Activated CD8-positive, alpha-beta memory T cell treated with anti-CD3 and anti-CD28 coated beads for 48 hours (primary cell): ENCODE measurements around the gene CHPF.
A peak's percentile ranks its signal among the peaks of the same experiment; 100 is the strongest.

Experiments
- DNase-seq, 3 experiments: peaks; one replicate each; pipeline ENCODE4 v3.0.0-alpha.2; 2020; ENCODE audit warnings: low read depth in 2 of 3, low spot score in 2 of 3

Gene CHPF

DNA sequence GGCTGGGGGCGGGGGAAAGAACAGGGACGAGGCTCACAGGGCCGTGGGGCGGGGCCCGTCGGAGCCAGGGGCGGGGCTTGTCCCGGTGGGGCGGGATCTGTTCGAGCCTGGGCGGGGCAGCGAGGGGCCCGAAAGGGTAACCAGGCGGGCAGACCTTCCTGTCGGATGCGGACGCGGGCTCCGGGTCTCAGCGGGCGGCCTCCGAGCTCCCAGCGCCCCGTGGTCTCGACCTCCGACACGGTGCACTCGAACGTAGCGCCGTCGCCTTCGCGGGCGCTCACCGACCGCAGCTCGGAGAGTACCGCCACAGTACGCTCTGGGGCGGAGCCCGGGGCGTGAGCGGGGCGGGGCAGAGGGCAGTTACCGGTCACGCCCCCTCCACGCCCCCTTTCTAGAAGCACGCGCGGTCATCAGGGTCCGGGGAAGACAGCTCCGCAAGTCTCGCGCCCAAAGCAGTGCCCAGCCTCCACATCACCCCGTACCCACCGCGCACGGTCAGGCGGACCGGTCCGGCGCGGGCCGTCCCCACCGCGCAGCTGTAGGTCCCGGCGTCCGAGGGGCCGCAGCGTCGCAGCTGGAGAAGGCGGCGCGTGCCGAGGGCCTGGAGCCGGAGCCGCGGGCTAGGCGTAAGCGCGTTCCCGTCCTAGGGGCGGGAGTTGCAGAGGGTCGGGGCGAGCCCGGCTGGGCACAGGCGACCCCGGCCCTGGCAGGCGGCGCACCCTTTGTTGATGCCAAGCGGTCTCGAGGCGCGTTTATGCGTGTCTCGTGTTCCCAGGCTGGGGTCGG is 9.0 kb upstream of the CHPF start:
- peak; percentile 60 to 70 (median 60) for DNase-seq

DNA sequence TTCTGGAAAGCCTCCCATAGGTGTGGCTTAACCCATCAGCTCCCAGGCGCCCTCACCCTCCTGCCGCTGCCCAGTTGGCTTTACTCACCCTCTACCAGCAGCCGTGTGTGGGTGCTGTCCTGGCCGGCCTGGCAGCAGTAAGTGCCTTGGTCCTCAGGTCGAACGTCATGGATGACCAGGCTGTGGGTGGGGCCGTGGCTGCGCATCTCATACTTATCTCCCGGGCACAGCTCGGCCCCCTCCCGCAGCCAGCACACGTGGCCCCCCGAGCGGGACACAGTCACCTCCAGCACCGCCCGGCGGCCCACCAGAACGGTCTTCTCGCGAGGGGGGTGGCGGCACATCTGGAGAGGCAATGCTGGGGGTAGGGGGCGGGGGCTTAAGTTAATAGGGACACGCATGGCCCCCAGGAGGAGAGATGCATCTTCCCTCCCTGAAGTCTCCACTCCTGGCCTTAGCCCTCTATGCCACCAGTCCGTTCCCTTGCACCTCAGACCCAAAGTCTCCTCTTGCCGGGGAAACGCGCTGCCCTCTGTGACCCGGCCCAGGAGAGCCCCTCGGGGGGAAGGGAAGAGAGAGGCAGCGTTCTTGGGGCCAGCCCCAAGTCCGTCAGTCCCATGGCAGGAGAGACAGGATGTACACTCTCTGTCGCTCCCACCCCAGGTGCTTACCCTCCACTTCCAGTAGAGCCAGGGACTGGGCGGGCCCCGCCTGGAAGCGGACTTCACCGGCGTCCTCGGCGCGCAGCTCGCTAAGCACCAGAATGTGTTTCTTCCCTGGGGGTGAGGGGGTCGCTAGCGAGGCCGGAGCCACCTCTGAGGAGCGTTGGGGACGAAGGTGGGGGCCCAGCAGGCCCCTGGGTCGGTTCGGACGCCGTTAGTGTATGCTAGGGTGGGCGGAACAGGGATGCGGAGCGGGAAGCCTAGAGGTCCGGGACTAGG is 8.1 kb upstream of the CHPF start:
- no peak for DNase-seq

DNA sequence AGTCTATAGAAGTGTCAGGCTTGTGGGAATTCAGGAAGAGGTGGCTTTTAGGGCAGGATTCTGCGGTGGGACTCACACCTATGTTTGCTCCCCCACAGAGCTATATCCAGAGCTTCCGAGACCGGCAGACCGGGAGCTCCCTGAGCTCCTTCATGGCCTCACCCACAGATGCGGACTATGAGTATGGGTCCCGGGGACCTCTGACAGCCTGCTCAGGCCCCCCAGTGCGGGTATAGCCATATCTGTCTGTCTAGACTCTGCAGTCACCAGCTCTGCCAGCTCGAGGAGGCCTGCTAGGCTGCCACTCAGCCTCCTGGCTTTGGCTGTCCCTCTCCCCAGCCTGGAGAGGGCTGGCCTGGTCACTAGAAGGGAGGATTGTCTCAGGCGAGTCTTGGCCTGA is 6.0 kb upstream of the CHPF start:
- no peak for DNase-seq

DNA sequence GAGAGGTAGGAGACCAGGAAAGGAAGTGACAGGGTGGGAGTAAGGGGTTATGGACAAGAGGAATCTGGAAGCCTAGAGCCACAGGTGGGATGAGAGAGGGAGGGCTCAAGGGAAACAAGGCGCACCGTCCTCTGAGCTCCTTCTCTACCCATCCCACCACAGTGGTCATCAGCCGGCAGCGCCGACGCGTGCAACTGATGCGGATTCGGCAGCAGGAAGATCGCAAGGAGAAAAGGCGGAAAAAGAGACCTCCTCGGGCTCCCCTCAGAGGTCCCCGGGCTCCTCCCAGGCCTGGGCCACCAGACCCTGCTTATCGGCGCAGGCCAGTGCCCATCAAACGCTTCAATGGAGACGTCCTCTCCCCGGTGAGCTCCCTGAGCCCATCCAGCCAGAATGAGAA is 5.4 kb upstream of the CHPF start:
- no peak for DNase-seq

DNA sequence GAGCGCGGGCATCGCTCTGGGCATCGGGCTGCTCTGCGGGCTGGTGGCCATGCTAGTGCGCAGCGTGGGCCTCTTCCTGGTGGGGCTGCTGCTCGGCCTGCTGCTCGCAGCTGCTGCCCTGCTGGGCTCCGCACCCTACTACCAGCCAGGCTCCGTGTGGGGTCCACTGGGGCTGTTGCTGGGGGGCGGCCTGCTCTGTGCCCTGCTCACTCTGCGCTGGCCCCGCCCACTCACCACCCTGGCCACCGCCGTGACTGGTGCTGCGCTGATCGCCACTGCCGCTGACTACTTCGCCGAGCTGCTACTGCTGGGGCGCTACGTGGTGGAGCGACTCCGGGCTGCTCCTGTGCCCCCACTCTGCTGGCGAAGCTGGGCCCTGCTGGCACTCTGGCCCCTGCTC is 4.0 kb upstream of the CHPF start:
- no peak for DNase-seq

DNA sequence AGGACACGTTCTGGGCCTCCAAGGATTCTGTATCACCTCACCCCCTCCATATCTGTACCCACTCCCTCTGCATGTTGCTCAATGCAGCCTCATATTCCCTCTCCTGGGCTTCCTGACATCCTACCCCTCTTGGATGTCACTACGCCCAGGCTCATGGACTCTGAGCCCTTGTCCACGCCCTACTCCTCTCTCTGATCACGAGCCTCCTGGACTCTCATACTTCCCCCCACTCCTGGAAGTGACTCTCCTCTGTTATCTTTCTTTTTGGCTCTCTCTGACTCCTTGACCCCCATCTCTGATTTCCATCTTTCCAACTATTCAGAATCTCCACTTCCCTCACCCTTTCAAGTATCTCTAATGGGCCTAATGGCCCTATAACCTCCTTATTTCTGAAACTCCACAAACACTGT is 2.3 kb upstream of the CHPF start:
- no peak for DNase-seq

DNA sequence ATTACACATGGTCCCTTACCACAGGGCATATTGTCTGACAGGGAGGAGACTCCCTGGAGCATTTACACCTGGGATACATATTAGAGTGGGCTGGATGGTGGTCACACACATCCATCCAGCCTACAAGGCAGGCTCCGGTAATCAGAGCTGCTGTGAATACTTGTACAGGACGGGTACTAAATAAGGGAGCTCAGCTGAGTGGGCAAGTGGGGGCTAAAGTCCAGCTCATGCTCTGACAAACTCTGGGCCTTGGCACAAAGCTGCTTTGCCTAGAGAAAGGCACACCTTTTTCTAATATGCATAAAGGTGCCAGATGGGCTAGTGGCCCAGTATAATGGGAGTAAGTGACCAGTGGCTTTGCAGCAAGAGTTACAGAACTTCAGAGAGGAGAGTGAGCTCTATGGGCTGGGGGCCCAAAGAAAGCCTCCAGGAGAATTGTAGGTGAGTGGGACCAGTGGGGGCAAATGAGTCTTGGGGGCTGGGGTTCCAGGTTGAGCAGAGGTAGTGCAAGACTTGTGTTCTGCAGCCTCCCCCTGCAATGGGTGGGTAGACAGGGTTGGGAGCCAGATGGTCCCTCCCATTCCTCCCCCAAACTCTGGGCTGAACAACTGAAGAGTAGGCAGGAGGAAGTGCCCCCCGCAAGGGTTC is 1.8 kb upstream of the CHPF start:
- no peak for DNase-seq

DNA sequence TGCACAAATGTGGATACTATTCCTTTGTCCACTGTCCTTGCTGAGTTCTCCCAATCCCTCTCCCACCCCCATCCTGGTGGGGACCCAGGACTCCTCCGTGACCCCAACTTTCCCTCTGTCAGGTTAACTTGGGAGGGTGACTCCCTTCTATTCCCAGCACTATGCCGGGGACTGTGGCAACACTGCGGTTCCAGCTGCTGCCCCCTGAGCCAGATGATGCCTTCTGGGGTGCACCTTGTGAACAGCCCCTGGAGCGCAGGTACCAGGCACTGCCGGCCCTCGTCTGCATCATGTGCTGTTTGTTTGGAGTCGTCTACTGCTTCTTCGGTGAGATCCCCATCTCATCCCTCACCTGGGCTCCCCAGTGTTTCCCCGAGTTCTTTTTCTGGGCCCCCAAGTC is 958 bp upstream of the CHPF start:
- DNase-seq: no peak

DNA sequence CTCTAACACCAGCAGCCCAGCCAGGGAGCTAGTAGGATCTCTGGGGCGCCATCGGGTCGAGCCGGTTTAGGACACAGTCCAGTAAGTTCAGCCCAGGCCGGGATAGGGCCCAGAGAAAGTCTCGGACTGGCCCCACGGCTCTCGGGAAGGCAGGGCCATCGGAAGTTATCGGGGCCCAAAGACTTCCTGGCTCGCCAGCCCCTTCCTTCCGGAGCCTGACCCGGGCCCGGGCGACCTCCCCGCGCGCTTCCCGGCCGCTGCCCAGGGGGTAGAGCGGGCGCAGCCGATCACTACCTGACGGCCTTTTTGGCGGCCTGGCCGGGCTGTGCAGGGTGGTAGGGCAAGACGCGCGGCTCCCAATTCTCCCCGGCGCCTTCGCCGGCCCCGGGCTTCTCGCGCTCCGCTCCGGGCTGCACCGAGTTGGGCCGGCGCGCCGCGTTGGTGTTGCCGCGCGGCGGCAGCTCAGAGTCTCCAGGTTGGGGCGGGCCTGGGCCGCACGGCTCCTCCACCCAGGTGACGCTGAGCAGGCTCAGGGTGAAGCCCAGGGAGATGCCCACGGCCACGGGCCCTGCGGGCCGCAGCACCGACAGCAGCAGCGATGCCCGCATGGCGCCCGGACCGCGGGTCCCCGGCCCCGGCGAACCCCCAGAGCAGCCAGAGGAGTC is 546 bp downstream of the CHPF start:
- DNase-seq: peak in 2 of 3 experiments; percentile 10 to 33

DNA sequence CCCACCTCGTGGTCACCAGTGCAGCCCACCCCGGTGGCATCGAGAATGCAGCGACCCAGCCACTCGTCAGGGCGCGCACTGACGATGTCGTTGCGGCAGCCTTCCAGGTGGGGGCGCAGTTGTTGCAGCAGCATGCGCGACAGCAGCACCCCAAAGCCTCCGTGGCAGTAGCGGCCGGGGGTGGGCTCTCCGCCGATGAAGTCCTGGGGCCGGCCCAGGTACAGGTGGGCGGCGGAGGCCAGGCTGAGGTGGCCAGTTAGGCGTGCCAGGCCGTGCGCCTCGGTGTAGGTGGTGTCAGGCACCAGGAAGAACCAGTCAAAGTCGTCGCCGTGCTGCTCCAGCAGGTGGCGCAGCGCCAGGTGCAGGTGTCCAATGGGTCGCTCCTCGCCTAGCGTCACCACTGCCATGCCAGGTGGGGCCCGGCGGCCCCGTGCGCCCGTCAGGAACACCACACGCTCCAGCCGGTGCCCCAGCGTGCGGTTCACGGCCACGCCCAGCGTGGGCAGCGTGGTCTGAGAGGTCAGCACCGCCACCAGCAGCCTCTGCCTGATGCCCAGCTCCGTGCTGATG is 1.9 kb downstream of the CHPF start:
- DNase-seq: peak; percentile 72 to 89 (median 75)

DNA sequence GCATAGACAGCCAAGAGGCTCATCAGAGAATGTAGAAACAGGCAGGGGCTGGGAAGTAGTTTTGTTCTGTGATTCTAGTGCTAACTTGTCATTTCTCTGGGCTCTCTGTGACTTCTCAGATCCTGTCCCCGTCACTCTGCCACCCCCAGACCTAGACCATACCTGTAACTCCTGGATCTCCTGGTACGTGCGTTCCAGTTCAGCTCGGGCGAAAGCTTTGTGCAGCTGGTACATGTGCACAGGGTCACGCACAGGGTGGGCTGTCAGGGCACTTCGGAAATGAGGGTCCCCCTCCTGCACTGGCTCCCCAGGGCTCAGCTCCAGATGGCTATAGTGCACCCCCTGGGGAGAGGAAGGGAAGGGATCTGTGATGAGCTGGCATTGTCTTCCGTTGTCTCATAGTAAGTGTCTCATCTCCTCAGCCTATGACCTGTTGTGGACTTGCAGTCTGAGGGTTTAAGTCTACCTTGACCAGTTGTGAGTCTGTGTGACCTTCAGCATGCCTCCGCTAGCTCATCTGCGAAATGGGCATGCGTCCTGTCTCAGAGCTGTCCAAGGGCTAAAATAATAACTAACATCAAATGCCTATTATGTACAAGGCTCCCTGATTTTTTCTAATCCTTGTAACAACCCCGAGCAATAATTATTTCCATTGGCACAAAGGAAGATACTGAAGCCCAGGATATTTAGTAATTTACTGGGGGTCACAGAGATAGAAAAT is 2.7 kb downstream of the CHPF start:
- no peak for DNase-seq

DNA sequence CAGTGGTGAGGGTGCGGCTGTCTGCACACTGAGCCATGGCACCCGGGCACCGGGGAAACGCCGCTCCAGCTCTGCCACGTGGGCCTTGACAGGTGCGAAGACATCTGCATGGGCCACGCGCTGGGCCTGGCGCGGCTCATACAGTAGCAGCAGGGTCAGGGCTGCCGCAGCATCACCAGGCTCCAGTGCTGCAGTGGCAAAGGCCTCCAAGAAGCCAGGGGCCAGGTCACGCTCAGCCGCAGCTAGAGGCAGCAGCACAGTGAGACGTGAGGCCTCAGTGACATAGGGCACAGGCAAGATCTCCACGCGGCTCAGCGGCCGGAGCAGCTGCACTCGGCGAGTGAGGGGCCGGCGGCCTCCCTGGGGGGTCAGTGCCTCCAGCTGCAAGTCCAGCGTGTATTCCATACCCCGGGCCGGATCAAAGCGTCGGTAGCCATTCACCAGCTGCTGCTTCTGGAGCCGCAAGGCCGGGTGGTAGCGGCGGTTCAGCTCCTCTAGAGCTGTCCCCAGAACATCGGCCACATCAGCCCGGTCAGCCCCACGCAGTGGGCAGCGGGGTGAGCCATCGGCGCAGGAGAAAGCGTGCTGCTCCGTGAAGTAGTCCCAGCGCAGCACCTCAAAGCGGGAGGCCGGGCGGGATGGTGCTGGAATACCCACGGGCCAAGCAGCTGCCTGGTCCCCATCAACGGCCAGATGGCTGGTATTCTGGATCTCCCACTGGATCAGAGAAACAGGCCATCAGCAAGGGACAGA is 3.5 kb downstream of the CHPF start:
- DNase-seq: no peak

DNA sequence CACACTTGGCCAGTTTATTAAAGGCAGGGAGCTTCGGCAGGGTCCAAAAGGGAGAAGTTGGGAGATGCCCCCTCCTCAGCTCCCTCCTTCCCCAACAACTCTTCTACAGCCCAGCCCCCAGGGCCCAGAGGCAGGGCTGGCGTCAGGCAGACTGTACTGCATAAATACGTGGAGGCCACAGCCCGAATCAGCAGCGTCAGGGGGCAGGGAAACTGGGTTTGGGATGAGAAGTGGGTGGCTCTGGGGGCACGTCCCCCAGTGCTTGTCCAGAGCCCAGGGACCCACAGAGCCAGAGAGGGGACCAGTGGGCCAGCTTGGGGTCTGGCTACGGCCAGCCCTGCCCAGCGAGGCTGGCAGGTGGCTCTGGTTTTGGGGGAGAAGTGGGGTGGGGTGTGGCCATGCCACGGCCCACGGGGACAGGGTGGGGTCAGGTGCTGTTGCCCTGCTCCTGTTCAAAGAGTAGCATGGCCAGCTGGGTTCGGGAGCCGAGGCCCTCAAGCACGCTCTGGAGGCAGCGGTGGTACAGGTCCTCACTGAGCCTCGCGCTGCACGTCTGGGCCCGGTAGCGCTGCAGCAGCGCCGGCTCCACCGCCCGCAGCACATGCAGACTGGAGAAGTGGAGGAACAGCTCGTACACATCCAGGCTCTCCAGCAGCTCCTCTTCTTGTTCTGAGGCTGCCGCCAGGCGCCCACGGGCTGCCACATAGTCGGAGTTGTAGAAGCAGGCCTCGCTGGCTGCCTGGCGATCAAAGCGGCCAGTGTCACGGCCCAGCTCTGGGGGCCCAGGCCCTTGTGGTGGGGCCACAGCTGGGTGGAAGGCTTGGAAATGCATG is 4.4 kb downstream of the CHPF start:
- DNase-seq: no peak

DNA sequence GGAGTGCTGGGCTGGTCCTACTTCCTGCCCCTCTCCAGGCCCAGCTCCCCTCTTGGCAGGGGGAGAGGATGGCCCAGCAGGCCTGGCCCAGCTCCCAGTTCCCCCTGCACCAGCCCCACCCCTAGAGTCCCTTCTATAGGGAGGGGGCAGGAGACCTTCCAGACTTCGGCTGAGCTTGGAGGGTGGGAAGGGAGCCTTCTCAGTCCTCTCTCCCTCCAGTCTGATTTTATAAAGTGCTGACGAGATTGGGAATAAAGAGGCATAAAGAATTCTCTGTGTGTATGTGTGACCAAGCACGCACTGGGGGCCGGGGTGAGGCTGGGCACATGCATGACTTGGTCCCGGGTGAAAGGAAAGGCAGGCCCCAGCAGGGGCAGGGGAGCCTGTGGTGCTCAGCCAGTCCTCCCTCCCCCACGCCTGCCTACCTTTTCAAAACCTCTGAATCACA is 5.1 kb downstream of the CHPF start:
- DNase-seq: no peak

DNA sequence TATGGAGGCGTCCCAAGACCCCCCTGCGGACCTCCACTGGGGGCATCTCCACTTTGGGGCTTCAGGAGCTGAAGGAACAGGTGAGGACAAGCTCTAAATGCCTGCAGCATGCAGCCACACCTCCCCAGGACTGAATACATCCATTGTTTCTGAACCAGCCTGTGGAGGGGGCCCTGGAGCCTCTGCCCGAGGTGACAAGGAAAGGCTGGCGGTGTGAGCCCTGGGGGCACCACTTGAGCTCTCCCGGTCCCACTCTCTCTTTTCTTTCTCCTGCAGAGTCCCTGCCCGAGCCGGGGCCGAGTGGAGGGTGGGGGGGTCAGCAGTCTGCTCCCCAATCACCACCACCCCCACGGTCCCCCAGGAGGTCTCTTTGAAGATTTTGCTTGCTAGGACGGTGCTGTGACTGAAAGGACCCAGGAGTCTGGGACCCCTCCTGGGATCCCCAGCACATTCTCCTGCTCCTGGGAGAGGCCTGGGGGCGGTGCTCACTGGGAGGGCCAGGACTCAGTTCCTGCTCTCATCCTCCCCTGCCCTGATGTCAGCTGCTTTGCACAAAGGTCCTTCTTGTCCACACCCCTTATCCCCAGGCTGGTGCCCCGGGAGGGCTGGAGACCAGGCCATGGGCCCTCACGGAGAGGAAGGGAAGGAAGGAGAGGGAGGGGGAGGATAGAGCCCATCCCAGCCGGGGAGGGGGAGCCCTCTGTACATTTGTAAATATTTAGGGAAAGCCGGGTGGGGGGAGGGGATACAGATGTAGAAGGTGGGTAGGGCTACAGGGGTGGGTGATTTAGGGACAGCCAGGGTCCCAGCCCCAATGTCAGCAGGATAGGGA is 5.7 kb downstream of the CHPF start:
- DNase-seq: no peak

DNA sequence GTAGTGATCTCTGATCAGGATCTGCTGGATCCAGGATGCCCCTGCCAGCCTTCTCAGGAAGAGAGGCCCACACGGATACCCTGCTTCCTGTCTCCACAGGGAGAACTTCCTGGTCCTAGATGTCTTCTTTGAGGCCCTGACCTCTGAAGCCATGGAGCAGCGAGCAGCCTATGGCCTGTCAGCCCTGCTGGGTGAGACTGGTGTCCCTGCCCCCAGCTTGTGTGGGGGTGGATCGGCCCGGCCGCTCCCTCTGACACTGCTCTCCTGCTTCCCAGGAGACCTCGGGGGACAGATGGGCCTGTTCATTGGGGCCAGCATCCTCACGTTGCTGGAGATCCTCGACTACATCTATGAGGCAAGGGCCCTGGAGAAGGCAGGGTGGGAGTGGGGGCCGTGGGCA is 6.6 kb downstream of the CHPF start:
- no peak for DNase-seq

DNA sequence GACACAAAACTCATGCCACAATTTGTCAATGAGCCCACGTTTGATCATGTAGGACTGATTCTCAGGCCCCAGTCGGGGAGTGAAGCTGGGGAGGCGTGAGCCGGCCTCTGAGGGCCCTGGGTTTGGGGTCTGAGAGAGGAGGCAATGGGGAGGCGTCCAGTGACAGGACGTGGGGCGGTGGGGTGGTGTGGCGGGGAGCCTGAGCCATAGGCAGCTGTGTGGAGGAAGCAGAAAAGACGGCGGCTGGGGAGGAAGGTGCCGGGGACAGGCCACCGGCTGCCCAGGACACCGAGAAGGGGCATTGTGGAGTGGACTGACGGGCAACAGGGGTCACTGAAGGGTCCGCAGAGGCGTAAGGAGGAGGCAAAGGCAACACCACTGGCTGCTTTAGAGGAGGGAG is 7.2 kb downstream of the CHPF start:
- DNase-seq: no peak
